ENCODE data around the gene FAHD1.
A peak's percentile ranks its signal among the peaks of the same experiment; 100 is the strongest.
"Not testable (repeated sequence)": the region's sequence is repeated elsewhere in the genome, so short reads cannot be mapped to it uniquely, and the experiment has no call there.

FAHD1 gene

GRCh38 chr16:1790261-1790610, 36.8 kb upstream of the FAHD1 start:
- no peak for DNase-seq

GRCh38 chr16:1790611-1791255, 36.3 kb upstream of the FAHD1 start:
- no peak for DNase-seq

- DNase-seq: no peak
These were observed 35.6 kb upstream of the FAHD1 start for GRCh38 chr16:1791256-1791942.

GRCh38 chr16:1791943-1792812, 34.8 kb upstream of the FAHD1 start:
- no peak for DNase-seq

- no peak for DNase-seq
These were observed 34.0 kb upstream of the FAHD1 start for GRCh38 chr16:1792836-1793577.

- DNase-seq: no peak
These were observed 33.3 kb upstream of the FAHD1 start, which contains the start of gene IGFALS for GRCh38 chr16:1793578-1794220. TSS of gene IGFALS (minus strand) at chr16:1793705. CDS start at chr16:1793652, 53 bp downstream.

- DNase-seq: no peak
These were observed 32.7 kb upstream of the FAHD1 start for GRCh38 chr16:1794221-1794871.

- no peak for DNase-seq
These were observed 31.9 kb upstream of the FAHD1 start for GRCh38 chr16:1794908-1795666.

GRCh38 chr16:1799263-1799662, 27.7 kb upstream of the FAHD1 start:
- DNase-seq: not testable (repeated sequence)

GRCh38 chr16:1800701-1801100, 26.3 kb upstream of the FAHD1 start:
- DNase-seq: no peak

- DNase-seq: no peak
These were observed 19.4 kb upstream of the FAHD1 start for GRCh38 chr16:1807626-1808025.

- no peak for DNase-seq
These were observed 18.3 kb upstream of the FAHD1 start for GRCh38 chr16:1808691-1809090.

- no peak for DNase-seq
These were observed 17.7 kb upstream of the FAHD1 start for GRCh38 chr16:1809281-1809801.

- no peak for DNase-seq
These were observed 16.9 kb upstream of the FAHD1 start for GRCh38 chr16:1810106-1810505.

GRCh38 chr16:1810536-1810935, 16.5 kb upstream of the FAHD1 start:
- DNase-seq: no peak

GRCh38 chr16:1812732-1813163, 14.3 kb upstream of the FAHD1 start:
- DNase-seq: peak; percentile 18

GRCh38 chr16:1815461-1815860, 11.5 kb upstream of the FAHD1 start:
- no peak for DNase-seq

- DNase-seq: no peak
These were observed 10.4 kb upstream of the FAHD1 start for GRCh38 chr16:1816396-1817275.

GRCh38 chr16:1817276-1817589, 9.8 kb upstream of the FAHD1 start:
- DNase-seq: no peak

- DNase-seq: no peak
These were observed 9.3 kb upstream of the FAHD1 start for GRCh38 chr16:1817716-1818115.

All from NCI-H1694 (cell line).